Loucy (cell line): ENCODE results near the gene GAB1.

ENCODE experiments used
- EZH2phosphoT487 ChIP-seq: fragments of 200-600 bp; IDR thresholded peaks from 2 replicates; pipeline ENCODE4 v1.6.1; 2018; ENCODE audit warnings: antibody characterized with exemption, mild to moderate bottlenecking, moderate library complexity, borderline replicate concordance
- TF ChIP-seq, protein P1 (sequence below): fragments of 200-600 bp; sonication (generic); conservative IDR thresholded peaks from 2 replicates; pipeline ENCODE4 v1.5.1; 2014; ENCODE audit warnings: mild to moderate bottlenecking, antibody characterized with exemption, low read length

DNA sequence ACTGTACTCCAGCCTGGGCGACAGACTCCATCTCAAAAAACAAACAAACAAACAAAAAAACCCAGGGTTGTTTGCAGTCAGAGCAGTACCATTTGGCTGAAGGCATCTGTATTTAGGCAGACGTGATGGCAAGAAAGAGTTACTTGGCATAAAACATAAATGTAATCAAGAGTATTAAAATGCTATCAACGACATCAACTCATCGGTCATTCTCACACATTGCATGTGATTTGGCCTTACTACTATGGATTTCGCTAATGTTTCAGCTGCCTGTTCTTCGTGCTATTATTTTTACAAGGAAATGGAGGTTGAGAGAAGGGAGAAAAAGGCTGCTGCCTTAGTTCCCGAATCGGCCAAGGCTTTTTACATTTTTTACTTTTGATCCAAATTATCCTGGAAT, 161.3 kb downstream of the GAB1 start:
- no peak for TF ChIP-seq EZH2phosphoT487
- TF ChIP-seq, protein P1, sequence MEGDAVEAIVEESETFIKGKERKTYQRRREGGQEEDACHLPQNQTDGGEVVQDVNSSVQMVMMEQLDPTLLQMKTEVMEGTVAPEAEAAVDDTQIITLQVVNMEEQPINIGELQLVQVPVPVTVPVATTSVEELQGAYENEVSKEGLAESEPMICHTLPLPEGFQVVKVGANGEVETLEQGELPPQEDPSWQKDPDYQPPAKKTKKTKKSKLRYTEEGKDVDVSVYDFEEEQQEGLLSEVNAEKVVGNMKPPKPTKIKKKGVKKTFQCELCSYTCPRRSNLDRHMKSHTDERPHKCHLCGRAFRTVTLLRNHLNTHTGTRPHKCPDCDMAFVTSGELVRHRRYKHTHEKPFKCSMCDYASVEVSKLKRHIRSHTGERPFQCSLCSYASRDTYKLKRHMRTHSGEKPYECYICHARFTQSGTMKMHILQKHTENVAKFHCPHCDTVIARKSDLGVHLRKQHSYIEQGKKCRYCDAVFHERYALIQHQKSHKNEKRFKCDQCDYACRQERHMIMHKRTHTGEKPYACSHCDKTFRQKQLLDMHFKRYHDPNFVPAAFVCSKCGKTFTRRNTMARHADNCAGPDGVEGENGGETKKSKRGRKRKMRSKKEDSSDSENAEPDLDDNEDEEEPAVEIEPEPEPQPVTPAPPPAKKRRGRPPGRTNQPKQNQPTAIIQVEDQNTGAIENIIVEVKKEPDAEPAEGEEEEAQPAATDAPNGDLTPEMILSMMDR: no peak
